HG03521 (cell line): Measurements from ENCODE around the gene PLEKHG5.
"Not testable (repeated sequence)": the region's sequence is repeated elsewhere in the genome, so short reads cannot be mapped to it uniquely, and the experiment has no call there.

Experiments
- ATAC-seq: cut with Tn5 transposase; IDR thresholded peaks from one replicate; pipeline ENCODE4 v1.9.1; 2021; ENCODE audit warnings: mild to moderate bottlenecking, moderate library complexity; ENCODE audit not compliant: unreplicated experiment

PLEKHG5 gene

DNA sequence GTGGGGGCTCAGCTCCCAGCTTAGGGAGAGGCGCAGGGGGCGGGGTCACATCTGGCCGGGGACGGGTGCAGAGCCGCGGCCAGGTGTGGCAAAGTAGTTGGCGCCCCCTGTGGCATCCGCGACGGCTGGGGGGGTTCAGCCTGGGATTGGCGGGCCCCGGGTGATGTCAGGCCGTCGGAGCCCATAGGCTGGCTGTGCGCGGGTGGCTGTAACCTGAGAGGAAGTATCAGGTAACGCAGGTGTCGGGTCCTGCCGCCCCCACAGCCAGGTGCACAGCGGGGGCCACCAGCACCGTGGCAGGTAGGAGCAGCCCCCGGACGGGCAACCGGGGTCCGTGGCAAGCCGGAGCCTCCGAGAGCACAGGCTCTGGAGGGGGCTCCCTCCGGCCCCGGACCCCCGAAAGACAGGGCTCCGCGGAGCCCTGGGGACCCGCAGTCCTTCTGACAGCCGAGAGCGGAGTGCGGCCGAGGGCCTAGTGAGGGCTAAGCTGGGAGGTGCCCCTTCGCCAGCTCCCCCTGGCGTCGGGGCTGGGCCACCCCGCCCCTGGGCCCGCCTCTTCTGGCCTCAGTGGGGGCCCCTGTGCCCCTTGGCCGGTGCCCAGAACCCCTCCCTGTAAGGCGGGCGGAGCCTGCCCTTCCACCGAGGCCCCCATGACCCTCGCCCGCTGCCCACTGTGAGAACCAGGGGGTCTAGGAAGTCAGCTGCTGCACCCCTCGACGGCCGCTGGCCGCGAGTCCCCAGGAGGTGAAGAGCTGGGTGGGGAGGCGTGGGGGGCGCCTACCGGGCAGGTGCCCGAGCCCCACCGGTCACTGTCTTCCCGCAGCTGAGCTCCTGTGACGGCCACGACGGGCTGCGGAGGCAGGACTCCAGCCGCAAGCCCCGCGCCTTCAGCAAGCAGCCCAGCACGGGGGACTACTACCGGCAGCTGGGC, 43.4 kb downstream of the PLEKHG5 start:
- no peak for ATAC-seq

DNA sequence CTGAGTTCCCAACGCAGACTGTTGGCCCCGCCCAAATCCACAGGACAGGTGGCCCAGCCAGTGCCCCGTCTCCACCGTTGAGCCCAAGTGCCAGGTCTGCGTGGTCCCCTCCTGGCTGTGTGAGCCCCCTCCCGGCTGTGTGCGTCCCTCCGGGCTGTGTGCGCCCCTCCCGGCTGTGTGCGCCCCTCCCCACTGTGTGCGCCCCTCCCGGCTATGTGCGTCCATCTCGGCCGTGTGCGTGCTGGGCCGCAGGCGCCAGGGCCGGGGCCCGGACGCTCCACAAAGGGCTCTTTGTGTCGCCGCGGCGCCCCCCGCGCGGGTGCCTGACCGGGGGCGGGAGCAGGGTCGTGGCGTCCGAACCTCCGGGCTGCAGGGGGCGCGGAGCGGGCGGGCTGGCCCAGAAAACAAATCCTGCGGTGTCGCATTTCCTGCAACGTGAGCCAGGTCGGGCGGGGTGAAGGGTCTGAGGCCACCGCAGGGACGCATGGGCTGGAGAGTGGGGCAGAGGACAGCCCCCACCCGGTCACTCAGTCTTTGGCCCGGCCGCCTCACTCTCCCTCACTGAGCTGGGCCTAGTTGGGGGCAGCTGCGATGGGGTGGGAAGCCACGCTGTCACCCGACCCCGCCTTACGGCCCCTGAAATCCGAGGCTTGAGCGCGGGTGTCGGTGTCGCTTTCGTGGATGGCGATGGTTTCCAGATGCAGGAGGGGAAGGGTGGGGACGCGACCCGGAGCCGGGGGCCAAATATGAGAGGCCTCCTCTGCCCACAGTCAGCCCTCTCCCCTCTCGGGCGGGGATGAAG, 44.2 kb downstream of the PLEKHG5 start:
- ATAC-seq: no peak

DNA sequence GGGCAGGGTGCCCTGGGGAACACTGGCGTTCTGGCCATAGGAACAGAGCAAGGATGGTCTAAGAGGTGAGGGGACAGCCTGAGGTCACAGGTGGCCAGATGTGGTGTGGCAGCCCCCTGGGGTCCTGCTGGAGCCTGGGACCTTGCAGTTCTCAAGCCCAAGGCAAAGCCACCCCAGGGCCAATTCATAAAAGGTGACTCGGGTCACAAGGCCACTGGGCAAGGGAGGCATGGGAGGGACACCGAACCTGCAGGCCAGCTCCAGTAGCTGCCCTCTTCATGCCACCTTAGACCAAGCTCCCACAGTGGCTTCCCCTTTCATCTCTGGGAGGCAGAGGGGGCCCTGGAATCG, 44.8 kb downstream of the PLEKHG5 start:
- ATAC-seq: no peak

DNA sequence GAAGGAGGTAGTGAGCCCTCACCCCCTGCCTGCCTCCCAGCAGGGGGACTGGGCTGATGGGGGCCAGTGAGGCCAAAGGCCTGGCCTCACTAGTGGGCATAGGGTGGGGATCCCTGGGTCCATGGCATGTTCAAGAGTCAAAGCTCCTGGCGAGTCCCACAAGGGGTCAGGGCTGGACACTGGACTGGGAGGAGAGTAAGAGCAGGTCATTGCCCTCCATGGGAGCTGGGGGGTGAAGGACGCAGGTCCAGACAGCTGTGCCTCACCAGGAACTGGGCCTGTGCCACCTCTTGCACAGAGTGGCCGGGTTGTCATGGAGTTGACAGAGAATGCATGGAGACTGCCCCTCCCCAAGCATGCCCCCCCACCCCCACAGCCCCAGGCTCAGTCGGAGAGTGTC, 45.5 kb downstream of the PLEKHG5 start:
- not testable (repeated sequence) for ATAC-seq

DNA sequence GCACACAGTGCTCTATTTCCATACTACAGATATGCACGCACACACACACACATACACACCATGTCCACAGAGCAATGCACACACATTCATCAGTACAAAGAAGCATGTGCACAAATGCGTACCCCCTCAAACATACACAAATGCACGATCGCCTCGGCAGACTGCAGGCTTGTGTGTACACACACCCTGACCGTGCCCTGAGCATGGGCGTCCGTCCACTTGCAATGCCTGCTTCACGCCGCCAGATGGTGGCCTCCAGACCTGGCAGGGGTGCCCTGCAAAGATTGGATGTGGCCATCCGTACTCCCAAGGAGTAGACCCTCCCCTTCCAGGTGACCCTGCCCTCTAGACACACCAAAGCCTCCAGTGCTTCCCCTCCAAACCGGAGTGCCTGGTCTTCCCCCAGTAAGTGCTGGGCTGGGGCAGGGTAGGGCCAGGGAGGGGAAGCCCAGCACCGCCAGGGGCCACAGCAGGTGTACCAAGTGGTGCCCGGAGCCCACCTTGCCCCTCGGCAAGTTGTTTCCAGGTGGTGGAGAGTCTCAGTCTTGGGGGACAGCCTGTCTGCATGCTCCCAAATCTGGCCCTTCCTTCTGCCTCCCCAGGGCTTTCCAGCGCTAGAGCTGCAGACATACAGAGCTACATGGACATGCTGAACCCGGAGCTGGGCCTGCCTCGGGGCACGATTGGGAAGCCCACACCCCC, 46.3 kb downstream of the PLEKHG5 start:
- no peak for ATAC-seq

DNA sequence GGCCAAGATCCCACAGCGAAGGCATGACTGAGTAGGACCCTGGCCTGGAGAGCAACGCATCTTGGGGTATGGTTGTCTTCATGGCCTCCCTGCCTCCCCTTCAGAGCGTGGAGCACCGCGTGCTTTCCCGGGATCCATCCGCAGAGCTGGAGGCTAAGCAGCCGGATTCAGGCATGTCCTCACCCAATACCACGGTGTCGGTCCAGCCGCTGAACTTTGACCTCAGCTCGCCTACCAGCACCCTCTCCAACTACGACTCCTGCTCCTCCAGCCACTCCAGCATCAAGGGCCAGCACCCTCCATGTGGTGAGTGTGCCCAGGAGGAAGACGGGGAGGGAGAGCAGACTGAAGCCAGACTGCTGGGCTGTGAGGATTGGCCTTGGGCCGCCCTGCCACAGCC, 47.1 kb downstream of the PLEKHG5 start:
- no peak for ATAC-seq

DNA sequence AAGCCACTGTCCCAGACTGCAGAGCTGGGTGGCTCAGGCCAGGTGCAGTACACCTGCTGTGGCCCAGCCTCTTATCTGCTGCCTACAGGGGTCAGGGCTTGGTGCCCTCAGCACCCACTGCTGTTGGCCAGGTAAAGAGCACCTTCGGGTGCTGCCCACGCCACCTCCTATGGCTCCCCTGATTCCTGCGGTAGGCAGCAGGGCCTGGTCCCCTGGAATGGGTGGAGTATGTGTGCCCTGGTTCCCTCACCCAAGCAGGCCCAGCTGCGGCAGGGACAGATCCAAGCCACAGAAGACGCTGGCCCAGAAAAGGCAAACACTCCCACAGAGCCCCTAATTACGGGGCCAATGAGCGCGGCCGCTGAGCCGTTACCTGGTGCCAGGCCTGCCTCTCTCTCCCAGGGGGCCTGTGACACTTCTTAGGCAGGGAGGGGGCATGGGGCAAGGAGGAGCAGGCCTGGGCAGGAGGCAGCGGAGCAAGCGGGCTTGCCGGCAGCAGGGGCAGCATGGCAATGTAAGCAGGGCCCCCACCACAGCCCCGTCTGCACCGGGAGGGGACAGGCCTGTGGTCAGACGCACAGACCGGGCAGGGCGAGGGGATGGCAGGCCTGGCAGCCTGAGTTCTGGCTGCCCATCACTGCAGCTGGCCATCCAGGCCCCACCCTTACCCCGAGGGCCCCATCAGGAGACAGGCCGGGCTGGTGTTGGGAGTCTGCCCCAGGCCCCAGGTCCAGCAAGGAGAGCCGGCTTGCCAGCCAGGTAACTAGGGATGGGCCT, 47.9 kb downstream of the PLEKHG5 start:
- ATAC-seq: no peak

DNA sequence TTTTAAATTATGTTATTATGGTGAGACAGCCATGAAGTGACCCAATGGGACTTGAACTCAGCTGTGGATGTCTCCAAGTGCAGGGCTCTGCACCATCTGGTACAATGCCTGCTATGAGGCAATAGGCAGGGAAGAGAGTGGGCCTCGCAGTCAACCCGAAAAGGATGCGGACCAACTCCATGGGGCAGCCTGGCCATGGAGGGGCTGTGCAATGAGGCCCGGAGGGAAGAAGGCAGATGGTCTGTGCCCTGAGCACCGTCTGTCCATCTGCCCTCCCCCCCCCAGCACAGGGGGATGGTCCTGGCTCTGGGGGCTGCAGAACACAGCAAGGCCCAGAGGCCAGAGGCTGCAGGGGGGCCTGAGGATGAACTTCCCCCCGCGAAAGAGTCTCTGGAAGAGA, 49.9 kb downstream of the PLEKHG5 start:
- no peak for ATAC-seq

DNA sequence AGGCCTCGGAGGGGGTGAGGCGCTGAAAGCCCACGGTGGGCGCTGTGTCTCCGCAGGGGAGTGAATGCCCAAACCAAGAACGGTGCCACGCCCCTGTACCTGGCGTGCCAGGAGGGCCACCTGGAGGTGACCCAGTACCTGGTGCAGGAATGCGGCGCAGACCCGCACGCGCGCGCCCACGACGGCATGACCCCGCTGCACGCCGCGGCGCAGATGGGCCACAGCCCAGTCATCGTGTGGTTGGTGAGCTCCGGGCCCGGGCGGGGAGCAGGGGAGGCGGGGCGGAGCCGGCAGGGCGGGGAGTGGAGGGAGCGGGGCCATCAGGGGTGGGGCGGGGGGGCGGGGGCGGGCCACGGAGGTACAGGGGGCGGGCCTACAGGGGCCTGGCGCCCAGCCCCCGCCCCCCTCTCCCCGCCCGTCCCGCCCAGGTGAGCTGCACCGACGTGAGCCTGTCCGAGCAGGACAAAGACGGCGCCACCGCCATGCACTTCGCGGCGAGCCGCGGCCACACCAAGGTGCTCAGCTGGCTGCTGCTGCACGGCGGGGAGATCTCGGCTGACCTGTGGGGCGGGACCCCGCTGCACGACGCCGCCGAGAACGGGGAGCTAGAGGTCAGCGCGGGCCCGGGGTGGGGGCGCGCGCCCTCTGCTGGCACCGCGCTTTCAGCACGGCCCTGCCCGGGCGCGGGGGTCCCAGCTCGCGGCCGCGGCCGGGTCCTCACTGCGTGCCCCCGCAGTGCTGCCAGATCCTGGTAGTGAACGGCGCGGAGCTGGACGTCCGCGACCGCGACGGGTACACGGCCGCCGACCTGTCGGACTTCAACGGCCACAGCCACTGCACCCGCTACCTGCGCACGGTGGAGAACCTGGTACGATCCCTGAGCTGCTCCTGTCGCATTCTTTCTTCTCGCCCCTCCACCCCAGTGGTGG, 51.0 kb downstream of the PLEKHG5 start:
- no peak for ATAC-seq

DNA sequence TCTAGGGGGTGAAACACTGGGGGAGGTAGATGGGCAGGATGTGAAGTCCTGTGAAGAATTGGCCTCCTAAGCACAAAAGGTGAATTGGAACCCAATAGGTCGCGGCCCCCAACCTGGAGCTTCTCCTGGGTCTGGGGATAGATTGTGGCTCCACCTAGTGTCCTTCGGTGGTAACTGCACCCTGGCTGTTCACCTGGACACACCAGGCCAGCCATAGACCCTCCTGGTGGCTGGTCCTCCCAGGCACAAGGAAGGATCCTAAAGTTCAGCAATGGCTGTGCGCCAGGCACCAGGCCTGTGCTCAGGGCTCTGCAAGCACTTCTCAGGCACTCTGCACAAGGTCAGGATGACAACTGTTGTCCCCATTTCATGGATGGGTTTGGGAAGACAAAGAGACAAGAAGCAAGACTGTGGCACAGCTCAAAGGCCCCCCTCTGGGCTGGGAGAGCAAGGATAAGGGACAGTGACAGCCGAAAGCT, 53.4 kb downstream of the PLEKHG5 start:
- no peak for ATAC-seq

DNA sequence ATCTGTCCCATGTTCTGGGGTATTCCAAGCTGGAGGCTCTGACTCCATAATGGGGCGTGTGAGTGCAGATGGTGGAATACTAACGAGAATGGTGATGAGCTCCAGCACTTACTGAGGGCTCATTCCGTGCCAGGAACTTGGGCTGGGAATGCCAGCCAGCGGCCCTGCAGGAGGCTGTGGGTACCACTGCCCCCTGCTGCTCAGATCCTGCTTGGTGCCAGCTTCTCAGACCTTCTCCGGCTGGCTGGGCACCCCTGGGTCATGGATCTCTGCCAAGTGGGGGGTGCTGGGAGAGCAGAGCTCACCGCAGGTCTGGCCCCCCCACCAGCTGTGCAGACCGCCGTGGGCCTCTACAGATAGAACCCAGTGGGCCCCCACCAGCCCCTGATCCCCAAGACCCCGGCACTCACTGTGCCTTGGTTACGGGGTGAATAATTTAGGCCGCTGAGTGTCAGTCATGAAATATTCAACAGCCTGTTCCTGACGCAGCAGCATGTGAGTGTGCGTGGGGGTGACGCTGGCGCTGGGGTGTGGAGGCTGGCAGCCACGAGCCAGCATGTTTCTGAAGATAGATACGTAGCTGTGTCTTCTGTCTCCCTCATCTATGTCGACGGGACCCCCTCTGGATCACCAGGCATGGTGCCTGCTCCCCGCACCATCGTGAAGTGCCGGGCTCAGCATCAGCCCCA, 54.3 kb downstream of the PLEKHG5 start:
- ATAC-seq: not testable (repeated sequence)

DNA sequence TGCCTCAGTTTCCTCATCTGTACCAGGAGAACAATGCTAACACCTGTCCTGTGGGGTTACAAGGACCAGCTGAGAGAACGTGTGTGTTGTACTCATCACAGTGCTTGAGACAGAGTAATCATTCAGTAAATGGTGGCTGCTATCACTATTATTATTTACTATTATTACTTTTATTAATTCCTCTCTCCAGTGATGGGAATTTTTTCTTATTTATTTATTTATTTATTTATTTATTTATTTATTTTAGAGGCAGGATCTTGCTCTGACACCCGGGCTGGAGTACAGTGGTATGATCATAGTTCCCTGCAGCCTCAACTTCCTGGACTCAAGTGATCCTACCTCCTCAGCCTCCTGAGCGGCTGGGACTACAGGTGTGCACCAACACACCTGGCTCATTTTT, 55.2 kb downstream of the PLEKHG5 start:
- ATAC-seq: not testable (repeated sequence)

DNA sequence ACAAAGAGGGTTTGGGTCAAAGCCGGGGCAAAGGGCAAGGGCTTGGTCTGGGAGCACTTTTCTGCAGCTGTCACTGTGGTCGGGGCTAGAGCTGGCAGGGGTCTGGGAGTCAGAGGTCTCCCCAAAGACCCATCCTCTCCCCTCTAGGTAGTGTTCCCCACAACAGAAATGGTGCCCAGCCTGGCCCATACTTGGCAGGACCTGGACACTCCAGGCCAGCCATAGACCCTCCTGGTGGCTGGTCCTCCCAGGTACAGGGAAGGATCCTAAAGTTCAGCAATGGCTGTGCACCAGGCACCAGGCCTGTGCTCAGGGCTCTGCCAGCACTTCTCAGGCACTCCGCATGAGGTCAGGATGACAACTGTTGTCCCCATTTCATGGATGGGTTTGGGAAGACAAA, 55.9 kb downstream of the PLEKHG5 start:
- no peak for ATAC-seq

DNA sequence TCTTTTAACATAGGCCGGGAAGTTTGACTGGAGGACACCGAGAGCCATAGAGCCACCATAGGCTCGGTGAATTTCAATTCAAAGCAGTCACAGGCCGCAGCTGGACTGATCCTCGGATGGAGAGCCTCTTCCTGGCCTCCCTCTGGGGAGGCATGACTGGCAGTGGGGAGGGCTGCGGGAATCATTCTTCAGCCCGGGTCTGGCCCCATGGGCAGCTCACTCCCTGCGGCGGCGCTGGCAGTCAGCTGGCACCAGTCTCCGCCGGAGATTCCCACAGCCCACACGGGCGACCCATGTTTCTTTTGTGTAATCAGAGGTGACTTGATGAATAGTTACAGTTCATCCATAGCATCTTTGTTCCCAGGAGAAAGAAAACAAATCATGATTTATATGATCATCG, 56.3 kb downstream of the PLEKHG5 start:
- ATAC-seq: no peak

DNA sequence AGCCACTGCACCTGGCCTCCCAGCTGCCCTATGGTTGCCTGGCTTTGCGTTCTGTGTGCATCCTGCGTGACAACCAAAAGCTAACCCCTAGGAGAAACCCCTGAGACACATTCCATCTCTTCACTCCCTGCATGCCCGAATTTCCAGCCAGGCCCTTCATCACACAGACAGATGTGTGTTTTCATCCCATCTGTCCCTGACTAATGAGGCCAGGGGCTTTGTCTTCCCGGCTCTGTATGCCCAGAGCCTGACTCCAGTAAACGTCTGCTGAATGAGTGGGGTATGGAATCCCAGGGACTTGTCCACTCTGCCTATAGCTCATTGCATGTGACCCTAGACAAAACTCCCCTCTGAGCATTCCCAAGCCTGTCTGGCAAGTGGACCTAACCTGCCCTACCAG, 57.3 kb downstream of the PLEKHG5 start:
- ATAC-seq: no peak

DNA sequence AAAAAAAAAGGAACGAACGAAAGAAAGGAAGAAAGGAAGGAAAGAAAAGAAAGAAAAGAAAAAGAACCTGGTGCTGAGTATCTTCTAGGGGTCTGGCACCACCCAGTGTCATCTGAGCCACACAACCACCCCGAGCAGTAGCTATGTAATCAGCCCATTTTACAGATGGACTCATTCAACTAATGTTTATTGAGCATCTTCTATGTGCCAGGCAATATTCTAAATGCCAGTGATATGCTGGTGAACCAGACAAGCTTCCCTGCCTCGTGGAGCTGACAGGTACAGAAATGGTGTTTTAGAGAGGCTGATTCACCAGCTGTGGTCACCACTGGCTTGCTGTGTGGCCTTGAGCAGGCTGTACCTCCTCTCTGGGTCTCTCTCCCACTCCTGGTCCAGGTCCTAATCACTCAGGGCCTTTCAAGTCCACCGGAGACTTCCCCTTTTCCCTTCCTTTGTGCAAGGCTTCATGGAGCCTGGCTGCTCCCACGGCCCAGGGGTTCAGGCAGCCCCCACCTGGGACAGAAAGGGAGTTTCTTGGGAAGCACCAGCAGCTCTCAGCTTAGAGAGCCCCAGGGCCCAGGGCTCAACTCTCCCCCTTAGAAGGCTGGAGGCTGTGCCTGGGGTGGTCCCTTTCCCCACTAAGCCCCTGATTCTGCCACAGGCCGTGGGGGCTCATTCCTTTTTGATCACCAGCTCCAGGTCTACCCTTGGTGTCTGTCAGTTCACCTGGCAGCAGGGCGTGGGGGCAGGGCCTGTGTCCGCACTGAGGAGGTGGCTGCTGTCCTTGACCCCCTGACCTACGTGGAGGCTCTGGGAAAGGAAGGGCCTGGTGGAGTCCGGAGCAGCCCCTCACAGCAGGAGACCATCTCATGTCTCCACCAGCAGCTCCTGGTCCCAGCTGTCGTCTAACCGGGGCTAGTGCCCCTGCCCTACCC, 59.6 kb downstream of the PLEKHG5 start:
- not testable (repeated sequence) for ATAC-seq

DNA sequence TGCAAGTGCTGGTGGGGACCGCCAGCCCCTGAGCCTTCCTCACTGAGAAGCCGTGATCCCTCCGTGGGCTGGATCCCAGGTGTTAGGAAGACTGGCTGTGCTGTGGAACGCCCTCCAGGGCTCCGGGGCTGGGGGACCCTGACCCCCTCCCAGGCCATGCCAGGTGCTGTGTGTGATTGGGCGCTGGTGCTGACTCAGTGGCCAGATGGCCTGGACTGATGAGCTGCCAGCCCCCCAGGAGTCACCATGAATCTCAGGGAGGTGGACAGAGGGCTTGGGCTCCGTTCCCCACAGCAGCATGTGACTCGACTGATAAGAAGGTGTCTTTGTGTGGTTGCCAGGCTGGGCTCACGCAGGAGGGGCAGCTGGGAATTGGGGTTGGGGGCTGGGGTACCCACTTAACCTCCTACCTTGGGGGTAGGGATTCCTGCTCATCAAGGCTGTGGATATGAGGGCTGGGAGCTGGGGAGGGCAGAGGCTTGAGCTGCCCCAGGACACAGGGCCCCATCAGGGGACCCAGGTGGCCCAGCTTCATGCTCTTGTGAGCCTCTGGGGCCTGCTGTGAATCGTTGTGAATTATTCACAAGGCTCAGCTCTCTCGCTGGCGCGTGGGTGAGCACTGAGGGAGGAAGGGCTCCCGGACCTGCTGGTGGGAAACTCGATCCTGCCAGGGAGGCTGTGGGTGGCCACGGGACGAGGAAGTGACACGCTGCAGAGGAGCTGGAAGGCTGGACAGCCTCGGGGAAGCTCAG, 61.6 kb downstream of the PLEKHG5 start:
- not testable (repeated sequence) for ATAC-seq
